Adrenal gland (tissue), 5 donors: ENCODE data around the gene UGP2.

Experiments used
- POLR2A ChIP-seq, 2 donors: fragments of 450-650 bp; IDR thresholded peaks; one replicate each; pipeline ENCODE4 v1.6.1; 2017; ENCODE audit warnings: antibody characterized with exemption in 2 of 2, mild to moderate bottlenecking in 2 of 2, moderate library complexity in 1 of 2
- TF ChIP-seq, protein P1 (sequence below), 6 experiments: fragments of 450-650 bp in 4 of 6; fragments of 200-600 bp in 2 of 6; sonication (generic) in 1 of 6; IDR thresholded peaks; 1 replicate in 5 of 6; 2 replicates in 1 of 6; pipeline versions ENCODE4 v1.5.1 to v1.8.0; 2016 to 2021; ENCODE audit warnings: antibody characterized with exemption in 6 of 6, mild to moderate bottlenecking in 2 of 6, moderate library complexity in 1 of 6
- donor health status: DM: no; HTN: no; CAD: no.

DNA sequence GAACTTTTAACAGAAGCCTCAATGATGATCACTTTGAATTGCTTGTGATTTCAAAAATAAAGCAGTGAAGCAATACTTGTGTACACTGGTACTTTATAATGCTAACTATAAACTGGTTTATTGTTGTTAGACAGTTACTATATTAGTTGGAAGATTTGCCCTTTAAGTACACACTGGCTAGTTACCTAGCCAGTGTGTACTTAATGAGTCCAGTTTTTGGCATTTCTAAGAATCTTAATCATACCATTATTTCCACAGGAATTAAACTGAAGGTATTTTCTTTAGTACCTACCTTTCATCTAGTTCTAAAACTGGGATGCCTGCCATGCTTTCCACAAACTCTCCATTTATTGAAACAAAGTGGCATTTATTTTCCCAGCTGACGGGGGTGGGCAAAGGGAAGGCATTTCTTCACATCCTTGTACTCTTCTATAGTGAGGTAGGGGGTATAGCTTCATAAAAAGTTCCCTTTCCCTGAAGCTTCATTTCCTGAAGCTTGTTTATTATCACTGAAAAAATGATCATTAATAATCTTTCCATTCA, 49.9 kb downstream of the UGP2 start:
- TF ChIP-seq, protein P1, sequence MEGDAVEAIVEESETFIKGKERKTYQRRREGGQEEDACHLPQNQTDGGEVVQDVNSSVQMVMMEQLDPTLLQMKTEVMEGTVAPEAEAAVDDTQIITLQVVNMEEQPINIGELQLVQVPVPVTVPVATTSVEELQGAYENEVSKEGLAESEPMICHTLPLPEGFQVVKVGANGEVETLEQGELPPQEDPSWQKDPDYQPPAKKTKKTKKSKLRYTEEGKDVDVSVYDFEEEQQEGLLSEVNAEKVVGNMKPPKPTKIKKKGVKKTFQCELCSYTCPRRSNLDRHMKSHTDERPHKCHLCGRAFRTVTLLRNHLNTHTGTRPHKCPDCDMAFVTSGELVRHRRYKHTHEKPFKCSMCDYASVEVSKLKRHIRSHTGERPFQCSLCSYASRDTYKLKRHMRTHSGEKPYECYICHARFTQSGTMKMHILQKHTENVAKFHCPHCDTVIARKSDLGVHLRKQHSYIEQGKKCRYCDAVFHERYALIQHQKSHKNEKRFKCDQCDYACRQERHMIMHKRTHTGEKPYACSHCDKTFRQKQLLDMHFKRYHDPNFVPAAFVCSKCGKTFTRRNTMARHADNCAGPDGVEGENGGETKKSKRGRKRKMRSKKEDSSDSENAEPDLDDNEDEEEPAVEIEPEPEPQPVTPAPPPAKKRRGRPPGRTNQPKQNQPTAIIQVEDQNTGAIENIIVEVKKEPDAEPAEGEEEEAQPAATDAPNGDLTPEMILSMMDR (IDR thresholded peaks at IDR 0.05): no peak
- TF ChIP-seq POLR2A (IDR thresholded peaks at IDR 0.05): no peak
